ENCODE results near the gene ARHGEF7.
"Not testable (repeated sequence)": the region's sequence is repeated elsewhere in the genome, so short reads cannot be mapped to it uniquely, and the experiment has no call there.

The ARHGEF7 gene

DNA sequence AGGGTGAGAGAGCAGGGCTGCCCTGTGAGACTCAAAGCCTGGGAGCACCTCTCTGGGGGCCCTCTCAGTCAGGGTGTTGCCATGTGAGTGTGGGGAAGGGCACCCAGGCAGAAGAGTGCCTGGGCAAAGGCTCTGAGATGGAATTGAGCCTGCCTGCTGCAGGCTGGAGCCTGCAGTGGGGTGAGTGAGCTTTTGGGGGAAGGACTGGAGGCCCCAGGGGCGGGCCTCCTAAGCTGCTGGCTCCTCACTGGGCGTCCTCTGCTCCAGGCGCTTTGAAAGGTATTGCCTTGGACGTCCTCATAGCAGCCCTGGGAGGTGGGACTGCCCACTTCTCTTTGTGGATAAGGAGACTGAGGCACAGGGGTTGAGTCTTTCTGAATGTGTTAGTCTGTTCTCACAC is 60.3 kb downstream of the ARHGEF7 start:
- DNase-seq, result no peak

DNA sequence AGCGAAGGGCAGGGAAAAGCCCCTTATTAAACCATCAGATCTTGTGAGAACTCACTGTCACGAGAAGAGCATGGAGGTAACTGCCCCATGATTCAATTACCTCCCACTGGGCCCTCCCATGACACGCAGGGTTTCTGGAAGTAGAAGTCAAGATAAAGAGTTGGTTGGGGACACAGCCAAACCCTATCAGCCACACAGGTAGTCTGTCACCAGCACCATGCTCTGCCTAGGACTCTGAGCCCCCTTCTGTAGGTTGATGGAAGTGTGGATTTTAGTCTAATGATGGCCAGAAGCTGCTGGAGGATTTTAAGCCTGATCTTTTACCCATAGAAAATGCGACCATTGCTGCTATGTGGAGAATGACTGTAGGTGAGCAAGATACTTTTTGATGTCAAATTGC is 60.8 kb downstream of the ARHGEF7 start:
- no peak for DNase-seq

GRCh38 chr13:111176421-111176820 is 61.3 kb downstream of the ARHGEF7 start:
- DNase-seq, result no peak

GRCh38 chr13:111177081-111177711 is 62.1 kb downstream of the ARHGEF7 start:
- no peak for DNase-seq

GRCh38 chr13:111177921-111178320 is 62.8 kb downstream of the ARHGEF7 start:
- no peak for DNase-seq

DNA sequence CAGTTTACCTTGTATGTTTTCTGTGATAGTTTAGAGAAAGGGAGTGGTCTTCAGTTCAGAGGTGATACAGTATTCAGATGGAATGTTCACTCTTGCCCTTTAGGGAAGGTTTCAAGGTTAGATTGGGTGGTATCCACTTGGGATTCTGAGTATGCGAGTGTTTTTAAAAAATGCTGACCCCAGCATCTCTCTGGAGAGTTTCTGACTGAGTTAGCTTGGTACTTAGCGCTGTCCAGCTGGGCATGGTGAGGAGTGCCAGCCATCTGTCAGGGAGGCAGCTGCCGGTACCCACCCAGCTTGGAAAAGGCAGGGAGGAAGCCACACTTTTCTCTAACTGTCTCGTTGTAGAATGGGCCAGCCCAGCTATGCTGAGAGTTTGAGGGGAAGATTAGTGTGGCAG is 63.3 kb downstream of the ARHGEF7 start:
- no peak for DNase-seq

DNA sequence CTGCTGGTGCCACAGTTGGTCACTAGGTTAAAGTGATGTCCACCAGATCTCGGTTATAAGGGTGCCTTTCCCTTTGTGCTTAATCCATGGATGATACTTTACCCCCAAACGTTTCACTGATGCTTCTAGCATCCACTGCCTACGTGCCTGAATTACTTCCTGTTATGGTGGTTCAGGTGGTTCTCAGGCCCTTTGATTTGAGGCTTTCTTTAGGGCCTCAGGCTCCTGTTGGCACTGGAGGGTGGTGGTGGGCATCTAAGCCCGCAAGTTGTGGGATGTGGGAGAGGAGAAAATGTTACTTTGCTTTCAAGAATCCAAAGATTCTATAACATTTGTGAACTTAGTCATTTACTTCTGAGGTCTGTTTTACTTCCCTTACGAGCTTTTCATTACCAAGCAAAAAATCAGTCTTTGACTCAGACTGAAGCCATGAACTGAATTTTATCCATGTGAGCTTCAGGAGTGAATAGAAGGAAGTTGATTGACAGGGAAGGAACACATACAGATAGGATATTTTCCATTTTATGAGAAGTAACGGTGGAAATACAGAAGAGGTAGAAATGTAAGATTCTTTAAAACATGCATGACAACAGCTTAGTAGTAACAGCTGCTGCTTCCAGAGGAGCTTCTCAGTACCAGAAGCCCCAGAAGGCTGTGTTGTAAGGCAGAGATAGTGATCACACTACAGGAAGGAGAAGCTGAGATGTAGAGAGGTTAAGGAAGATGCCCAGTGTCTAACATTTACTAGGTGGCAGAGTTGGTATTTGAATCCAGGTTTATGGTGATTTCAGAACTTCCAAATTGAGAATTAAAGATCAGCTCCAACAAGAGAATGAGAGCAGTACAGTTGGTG is 65.0 kb downstream of the ARHGEF7 start:
- no peak for DNase-seq

GRCh38 chr13:111181977-111182376 is 66.9 kb downstream of the ARHGEF7 start:
- no peak for DNase-seq

GRCh38 chr13:111183087-111183645 is 68.1 kb downstream of the ARHGEF7 start:
- DNase-seq, result no peak

DNA sequence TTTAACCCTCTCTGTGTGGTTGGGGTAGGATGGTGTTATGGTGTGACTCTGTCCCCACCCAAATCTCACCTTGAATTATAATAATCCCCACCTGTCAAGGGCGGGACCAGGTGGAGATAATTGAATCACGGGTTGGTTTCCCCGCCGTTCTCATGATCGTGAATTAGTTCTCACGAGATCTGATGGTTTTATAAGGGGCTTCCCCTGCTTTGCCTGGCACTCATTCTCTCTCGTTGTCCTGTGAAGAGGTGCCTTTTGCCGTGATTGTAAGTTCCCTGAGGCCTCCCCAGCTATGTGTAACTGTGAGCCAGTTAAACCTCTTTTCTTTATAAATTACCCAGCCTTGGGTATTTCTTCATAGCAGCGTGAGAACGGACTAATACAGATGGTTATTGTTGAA is 68.8 kb downstream of the ARHGEF7 start:
- no peak for DNase-seq

DNA sequence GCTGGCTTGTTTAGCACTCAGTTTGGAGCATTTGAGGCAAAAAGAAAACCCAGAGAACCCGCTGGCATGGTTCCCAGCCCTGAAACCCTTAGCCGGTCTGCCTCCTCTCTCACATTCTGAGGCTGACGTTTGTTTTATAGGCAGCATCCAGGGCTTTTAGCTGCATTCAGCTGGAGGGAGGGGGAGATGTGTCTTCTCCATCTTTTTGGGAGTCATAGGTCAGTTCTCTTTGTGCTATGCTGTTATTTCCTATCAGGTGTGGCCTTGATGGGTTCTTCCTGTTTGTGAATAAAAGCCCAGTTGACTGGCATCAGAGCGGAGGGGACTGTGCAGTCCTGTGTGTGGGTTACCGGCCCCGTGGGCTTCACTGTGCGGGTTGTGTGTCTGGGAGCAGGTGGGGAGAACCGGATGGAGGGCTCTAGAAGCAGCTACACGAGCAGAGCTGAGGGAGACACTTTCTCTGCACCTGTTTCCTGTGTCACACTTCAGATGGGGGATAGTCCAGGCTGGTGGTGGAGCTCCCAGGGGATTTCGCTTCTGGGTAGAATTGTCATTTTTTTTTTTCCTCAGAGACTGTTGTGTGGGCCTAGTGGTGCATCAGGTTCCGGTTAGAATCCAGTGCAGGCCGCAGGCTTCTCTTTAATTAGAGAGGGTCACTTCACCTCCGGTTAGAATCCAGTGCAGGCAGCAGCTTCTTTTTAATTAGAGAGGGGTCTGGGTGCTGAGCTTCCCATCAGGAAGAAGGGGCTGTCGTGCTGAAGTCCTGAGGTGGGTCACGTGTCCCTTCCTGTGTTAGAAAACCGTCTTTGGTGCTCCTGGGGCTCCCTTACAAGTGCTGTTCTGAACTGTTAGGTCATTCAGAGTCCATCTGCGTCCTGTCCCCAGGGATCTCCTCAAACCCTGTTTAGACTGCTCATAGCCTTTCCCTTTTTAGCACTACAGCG is 69.6 kb downstream of the ARHGEF7 start:
- DNase-seq, result no peak

- DNase-seq, result no peak
Observed at GRCh38 chr13:111186305-111186935, 71.3 kb downstream of the ARHGEF7 start.

DNA sequence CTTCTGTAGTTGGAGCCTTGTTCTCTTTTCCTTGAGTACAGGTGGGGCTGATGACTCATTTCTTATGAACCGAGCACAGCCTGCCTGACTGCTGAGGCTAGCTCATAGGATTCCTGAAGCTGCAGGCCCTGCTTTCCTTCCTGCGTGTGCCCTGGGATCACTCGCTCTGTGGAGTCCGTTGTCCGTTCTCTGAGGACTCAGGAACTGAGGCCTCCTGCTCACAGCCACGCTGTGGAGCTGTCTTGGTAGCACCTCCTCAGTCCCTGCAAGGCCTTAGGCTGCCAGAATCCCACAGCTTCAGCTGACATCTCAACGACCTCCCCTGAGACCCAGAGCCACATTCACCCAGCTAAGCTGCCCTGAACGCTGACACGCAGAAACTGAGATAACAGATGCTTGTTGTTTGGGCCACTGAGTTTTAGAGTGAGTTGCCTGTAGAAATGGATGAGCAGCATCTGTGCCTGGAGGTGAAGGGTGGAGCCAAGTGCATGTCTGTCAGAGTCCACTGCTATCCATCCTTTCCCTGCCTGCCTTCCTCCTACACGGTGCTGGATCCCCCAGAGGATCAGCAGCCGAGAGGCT is 72.9 kb downstream of the ARHGEF7 start:
- no peak for DNase-seq

GRCh38 chr13:111189064-111189505 is 74.0 kb downstream of the ARHGEF7 start:
- peak; percentile 43 for DNase-seq

DNA sequence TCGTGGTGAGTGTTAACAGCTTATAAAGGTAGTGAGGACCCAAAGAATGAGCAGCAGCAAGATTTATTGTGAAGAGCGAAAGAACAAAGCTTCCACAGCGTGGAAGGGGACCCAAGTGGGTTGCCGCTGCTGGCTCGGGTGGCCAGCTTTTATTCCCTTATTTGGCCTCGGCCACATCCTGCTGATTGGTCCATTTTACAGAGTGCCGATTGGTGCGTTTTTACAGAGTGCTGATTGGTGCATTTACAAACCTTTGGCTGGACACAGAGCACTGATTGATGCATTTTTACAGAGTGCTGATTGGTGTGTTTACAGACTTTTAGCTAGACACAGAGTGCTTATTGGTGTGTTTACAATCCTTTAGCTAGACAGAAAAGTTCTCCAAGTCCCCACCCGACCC is 74.4 kb downstream of the ARHGEF7 start:
- not testable (repeated sequence) for DNase-seq

- DNase-seq, result not testable (repeated sequence)
Observed at GRCh38 chr13:111193223-111193622, 78.1 kb downstream of the ARHGEF7 start.

- not testable (repeated sequence) for DNase-seq
Observed at GRCh38 chr13:111194651-111195050, 79.5 kb downstream of the ARHGEF7 start.

GRCh38 chr13:111198732-111199378 is 83.7 kb downstream of the ARHGEF7 start:
- DNase-seq, result not testable (repeated sequence)

- no peak for DNase-seq
Observed at GRCh38 chr13:111201304-111201940, 86.3 kb downstream of the ARHGEF7 start.

DNA sequence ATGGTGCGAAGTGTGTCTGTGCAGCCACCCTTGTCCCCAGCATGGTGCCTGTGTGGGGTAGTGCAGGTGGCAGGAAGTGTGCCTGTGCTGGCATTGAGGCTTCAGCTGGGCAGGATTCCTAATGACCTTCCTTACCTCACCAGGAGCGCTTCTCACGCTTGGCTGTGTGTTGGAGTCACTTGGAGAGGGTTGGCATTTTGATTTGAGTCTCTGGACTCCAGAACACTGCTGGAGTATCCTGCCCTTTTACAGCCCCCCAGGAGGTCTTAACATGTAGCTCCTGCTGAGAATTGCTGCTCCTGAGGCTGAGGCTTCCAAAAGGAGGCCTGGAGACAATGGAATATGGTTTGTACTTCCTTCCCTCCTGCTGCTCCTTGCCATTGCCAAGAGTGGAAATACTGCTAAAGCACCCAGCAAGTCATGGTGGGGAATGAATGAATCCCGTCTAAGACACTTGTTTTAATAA is 87.1 kb downstream of the ARHGEF7 start:
- DNase-seq, result no peak

- DNase-seq, result no peak
Observed at GRCh38 chr13:111202745-111203144, 87.6 kb downstream of the ARHGEF7 start.
